ENCODE results near the gene NFIX. TPM values are rescaled to one million over a fixed set of nuclear protein-coding genes. Genes with fewer than 3 reads are reported as not detected.

NFIX gene
- total and polyA plus RNA-seq, 9 of the 15 experiments (the other 6 are each of a cell fraction or from before 2014, with no cell fraction given) = 0.28 to 26.8 (median 5.4) TPM

DNA sequence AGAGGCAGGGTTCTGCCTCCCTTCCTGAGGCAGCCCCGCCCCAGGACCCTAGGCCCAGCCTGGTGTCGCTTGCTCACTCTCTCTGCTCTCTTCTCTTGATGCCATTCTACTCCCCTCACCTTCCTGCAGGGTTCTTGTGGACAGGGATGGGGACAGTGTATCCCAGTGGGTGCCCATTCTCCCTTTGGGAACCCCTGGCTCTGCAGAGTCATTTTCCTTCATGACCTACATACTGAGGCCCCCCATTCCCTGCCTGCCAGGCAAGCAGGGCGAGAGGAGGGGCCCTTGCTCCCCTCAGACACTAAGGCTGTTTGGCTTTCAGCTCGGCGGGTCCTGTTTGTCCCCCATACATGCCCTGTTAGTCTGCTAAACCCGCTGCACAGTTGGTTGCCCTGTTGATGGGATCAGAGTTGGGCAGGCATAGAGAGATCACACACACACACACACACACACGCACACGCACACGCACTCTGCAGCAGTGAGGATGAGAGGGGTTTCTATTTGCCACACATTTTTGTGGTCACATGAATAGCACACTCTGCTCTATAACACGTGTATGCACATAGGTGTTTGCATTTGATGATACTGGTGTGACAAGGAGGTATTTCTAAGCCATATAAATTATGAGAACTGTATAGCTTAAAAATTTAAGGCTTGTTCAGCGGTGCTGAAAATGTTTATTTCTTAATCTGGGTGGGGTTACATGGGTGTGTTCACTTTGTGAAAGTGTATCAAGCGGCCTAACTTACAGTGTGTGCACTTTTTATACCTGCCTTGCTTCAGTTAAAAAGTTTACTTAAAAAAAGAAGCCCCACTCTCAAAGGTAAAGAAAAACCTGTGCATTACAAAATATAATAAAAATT is 20.3 kb downstream of the NFIX start:
- H3K4me2 ChIP-seq (ENCODE audit: insufficient read depth, low read length) = peak overlapping the region; percentile 58
- peak in 1 of 4 experiments; percentile 38 for DNase-seq (ENCODE audit: extremely low read depth in 1 of 4, low spot score in 3 of 4)
- H3K27ac ChIP-seq (ENCODE audit: extremely low read depth, low read depth, low read length) = peak overlapping the region; percentile 55
- ATAC-seq = peak; percentile 30
- no peak overlapping the region for H3K4me3 ChIP-seq
- no peaks in the 10 kb centered on the region for H3K36me3 ChIP-seq (ENCODE audit: control insufficient read depth, insufficient read depth, low read length)
- 0 out of 2 replicates have a peak overlapping the region, but pooled peaks have one; percentile 40 for H2AFZ ChIP-seq (ENCODE audit: low read depth, low read length)
- ChIA-PET CTCF (ENCODE audit: low intra/inter-chr PET ratio) (no interaction called here), POLR2A (interaction anchor here (1.0 to 1.9 kb wide), 2 partner anchors 10 to 13 kb away, joined by 3 to 5 read pairs; no protein-coding TSS in a partner anchor)
- no peaks in the 10 kb centered on the region for H3K27me3 ChIP-seq (ENCODE audit: control insufficient read depth in 2 of 2, insufficient read depth in 2 of 2, low read length in 2 of 2)
- BruUV-seq (replicated peaks) = no TSS peak
- no peaks in the 10 kb centered on the region for H3K9me1 ChIP-seq (ENCODE audit: control insufficient read depth, insufficient read depth, low read length)
- 60% methylated on average over 12 of the region's 12 CpGs for WGBS (ENCODE audit: insufficient coverage, low coverage, missing lambda C conversion rate)
- no peaks in the 10 kb centered on the region for H3K9me3 ChIP-seq (replicated peaks; ENCODE audit: control insufficient read depth, insufficient read depth, low read depth, low read length)
- no peaks in the 10 kb centered on the region for H4K20me1 ChIP-seq (replicated peaks; ENCODE audit: control insufficient read depth, insufficient read depth, low read length)
- TF ChIP-seq, protein P1, sequence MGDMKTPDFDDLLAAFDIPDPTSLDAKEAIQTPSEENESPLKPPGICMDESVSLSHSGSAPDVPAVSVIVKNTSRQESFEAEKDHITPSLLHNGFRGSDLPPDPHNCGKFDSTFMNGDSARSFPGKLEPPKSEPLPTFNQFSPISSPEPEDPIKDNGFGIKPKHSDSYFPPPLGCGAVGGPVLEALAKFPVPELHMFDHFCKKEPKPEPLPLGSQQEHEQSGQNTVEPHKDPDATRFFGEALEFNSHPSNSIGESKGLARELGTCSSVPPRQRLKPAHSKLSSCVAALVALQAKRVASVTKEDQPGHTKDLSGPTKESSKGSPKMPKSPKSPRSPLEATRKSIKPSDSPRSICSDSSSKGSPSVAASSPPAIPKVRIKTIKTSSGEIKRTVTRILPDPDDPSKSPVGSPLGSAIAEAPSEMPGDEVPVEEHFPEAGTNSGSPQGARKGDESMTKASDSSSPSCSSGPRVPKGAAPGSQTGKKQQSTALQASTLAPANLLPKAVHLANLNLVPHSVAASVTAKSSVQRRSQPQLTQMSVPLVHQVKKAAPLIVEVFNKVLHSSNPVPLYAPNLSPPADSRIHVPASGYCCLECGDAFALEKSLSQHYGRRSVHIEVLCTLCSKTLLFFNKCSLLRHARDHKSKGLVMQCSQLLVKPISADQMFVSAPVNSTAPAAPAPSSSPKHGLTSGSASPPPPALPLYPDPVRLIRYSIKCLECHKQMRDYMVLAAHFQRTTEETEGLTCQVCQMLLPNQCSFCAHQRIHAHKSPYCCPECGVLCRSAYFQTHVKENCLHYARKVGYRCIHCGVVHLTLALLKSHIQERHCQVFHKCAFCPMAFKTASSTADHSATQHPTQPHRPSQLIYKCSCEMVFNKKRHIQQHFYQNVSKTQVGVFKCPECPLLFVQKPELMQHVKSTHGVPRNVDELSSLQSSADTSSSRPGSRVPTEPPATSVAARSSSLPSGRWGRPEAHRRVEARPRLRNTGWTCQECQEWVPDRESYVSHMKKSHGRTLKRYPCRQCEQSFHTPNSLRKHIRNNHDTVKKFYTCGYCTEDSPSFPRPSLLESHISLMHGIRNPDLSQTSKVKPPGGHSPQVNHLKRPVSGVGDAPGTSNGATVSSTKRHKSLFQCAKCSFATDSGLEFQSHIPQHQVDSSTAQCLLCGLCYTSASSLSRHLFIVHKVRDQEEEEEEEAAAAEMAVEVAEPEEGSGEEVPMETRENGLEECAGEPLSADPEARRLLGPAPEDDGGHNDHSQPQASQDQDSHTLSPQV (IDR thresholded peaks at IDR 0.05) = 0 out of 2 replicates have a peak, but pooled peaks have one; percentile 41
- TF ChIP-seq ARID1B (IDR thresholded peaks at IDR 0.05) (peak; percentile 21; the same call in 1 of the 2 replicates), BCL6 (CRISPR knock-in tag; IDR thresholded peaks at IDR 0.05) (no peak), L3MBTL2 (IDR thresholded peaks at IDR 0.05) (peak; percentile 25; the same call in 1 of the 2 replicates), MYBL2 (IDR thresholded peaks at IDR 0.05; ENCODE audit: low read depth) (no peak), MYBL2 (CRISPR knock-in tag; IDR thresholded peaks at IDR 0.05; ENCODE audit: borderline replicate concordance) (no peak), BHLHE40 (IDR thresholded peaks at IDR 0.05; ENCODE audit: low read length) (peak; percentile 15; the same call in 1 of the 2 replicates)
- TF ChIP-seq, protein P2, sequence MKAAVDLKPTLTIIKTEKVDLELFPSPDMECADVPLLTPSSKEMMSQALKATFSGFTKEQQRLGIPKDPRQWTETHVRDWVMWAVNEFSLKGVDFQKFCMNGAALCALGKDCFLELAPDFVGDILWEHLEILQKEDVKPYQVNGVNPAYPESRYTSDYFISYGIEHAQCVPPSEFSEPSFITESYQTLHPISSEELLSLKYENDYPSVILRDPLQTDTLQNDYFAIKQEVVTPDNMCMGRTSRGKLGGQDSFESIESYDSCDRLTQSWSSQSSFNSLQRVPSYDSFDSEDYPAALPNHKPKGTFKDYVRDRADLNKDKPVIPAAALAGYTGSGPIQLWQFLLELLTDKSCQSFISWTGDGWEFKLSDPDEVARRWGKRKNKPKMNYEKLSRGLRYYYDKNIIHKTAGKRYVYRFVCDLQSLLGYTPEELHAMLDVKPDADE (conservative IDR thresholded peaks at IDR 0.05; ENCODE audit: control insufficient read depth, low read depth, low read length) = no peak
- TF ChIP-seq, protein P3, sequence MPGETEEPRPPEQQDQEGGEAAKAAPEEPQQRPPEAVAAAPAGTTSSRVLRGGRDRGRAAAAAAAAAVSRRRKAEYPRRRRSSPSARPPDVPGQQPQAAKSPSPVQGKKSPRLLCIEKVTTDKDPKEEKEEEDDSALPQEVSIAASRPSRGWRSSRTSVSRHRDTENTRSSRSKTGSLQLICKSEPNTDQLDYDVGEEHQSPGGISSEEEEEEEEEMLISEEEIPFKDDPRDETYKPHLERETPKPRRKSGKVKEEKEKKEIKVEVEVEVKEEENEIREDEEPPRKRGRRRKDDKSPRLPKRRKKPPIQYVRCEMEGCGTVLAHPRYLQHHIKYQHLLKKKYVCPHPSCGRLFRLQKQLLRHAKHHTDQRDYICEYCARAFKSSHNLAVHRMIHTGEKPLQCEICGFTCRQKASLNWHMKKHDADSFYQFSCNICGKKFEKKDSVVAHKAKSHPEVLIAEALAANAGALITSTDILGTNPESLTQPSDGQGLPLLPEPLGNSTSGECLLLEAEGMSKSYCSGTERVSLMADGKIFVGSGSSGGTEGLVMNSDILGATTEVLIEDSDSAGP (CRISPR knock-in tag; IDR thresholded peaks at IDR 0.05) = 0 out of 2 replicates have a peak, but pooled peaks have one; percentile 28
- TF ChIP-seq, protein P4, sequence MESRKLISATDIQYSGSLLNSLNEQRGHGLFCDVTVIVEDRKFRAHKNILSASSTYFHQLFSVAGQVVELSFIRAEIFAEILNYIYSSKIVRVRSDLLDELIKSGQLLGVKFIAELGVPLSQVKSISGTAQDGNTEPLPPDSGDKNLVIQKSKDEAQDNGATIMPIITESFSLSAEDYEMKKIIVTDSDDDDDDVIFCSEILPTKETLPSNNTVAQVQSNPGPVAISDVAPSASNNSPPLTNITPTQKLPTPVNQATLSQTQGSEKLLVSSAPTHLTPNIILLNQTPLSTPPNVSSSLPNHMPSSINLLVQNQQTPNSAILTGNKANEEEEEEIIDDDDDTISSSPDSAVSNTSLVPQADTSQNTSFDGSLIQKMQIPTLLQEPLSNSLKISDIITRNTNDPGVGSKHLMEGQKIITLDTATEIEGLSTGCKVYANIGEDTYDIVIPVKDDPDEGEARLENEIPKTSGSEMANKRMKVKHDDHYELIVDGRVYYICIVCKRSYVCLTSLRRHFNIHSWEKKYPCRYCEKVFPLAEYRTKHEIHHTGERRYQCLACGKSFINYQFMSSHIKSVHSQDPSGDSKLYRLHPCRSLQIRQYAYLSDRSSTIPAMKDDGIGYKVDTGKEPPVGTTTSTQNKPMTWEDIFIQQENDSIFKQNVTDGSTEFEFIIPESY (CRISPR knock-in tag; IDR thresholded peaks at IDR 0.05) = peak; percentile 12; the same call in 1 of the 2 replicates
- peak overlapping the region; percentile 8 to 73 for H3K9ac ChIP-seq (ENCODE audit: insufficient read depth in 1 of 2, low read depth in 2 of 2, low read length in 2 of 2)
- peak; percentile 72 for FAIRE-seq
- H3K4me1 ChIP-seq (replicated peaks in 1 of 2; ENCODE audit: control insufficient read depth in 2 of 2, insufficient read depth in 2 of 2, low read length in 2 of 2) = peaks cover 53 to 76% of the 10 kb centered on the region in 2 experiments
- H3K79me2 ChIP-seq (ENCODE audit: control insufficient read depth, insufficient read depth, low read length) = peaks cover 76% of the 10 kb centered on the region
- in situ Hi-C loops (cut with MboI) (no loop called here), intact Hi-C loops (cut with micrococcal nuclease) (no loop called here)
